HepG2 (cell line): Measurements from ENCODE around the gene TMEM250. TPM values are rescaled to one million over a fixed set of nuclear protein-coding genes. Genes with fewer than 3 reads are reported as not detected.

Experiments
- ATAC-seq: fragments of 200-7000 bp; cut with Tn5 transposase; 3 replicates; pipeline ENCODE4 v1.9.1; 2020; ENCODE audit warnings: mild to moderate bottlenecking, moderate library complexity
- BruUV-seq: library from RNA; stranded (reverse); fragments of 400-500 nt; replicated peaks from 2 replicates; lab custom pipeline; 2021; lab: Mats Ljungman, UMichigan
- CTCF ChIA-PET: fragments of 300-600 bp; formaldehyde crosslinking; extraction: SDS; loops from one replicate; lab custom pipeline; 2021; ENCODE audit warnings: low total read pairs, inconsistent platforms, low intra/inter-chr PET ratio; lab: Yijun Ruan, JAX
- POLR2A ChIA-PET: fragments of 350-600 bp; sonication (Branson Sonifier 250); formaldehyde crosslinking; loops from one replicate; lab custom pipeline; 2020; ENCODE audit warnings: antibody characterized with exemption, inconsistent platforms; lab: Yijun Ruan, JAX
- DNase-seq: peaks from one replicate; pipeline ENCODE4 v3.0.0-alpha.2; 2015; ENCODE audit warnings: low spot score
- FAIRE-seq: peaks from 3 replicates; lab custom pipeline; 2011; peaks lifted over from hg19 to GRCh38; lab: Jason Lieb, UNC
- H2AFZ ChIP-seq: one replicate; pipeline ENCODE4 v1.6.1; 2011; ENCODE audit warnings: low read length, inconsistent platforms
- H3K27ac ChIP-seq: fragments of 300-600 bp; 3 replicates; pipeline ENCODE4 v1.8.0; 2011; ENCODE audit warnings: mixed run types, mild to moderate bottlenecking, mixed read lengths, low read length, inconsistent platforms; ENCODE audit not compliant: insufficient read depth; ENCODE audit errors: extremely low read length
- H3K27me3 ChIP-seq, 2 experiments: fragments of 200-600 bp in 1 of 2; 2 replicates in 1 of 2; 3 replicates in 1 of 2; pipeline versions ENCODE4 v1.6.0 to v1.8.0; 2011; ENCODE audit warnings: low read length in 2 of 2, mild to moderate bottlenecking in 2 of 2, moderate library complexity in 2 of 2, inconsistent platforms in 1 of 2; ENCODE audit not compliant: insufficient read depth in 2 of 2, control insufficient read depth in 1 of 2
- H3K36me3 ChIP-seq, 2 experiments: fragments of 200-600 bp in 1 of 2; replicated peaks in 1 of 2; 2 replicates in 1 of 2; 3 replicates in 1 of 2; pipeline versions ENCODE4 v1.5.1 to v1.8.0; 2011; ENCODE audit warnings: low read length in 2 of 2, inconsistent platforms in 1 of 2; ENCODE audit not compliant: insufficient read depth in 2 of 2, control insufficient read depth in 1 of 2
- H3K4me1 ChIP-seq: 2 replicates; pipeline ENCODE4 v1.5.1; 2012; ENCODE audit warnings: low read length, inconsistent platforms; ENCODE audit not compliant: insufficient read depth
- H3K4me2 ChIP-seq: 2 replicates; pipeline ENCODE4 v1.6.0; 2011; ENCODE audit warnings: low read depth, low read length, inconsistent platforms
- H3K4me3 ChIP-seq, 3 experiments: fragments of 200-600 bp in 1 of 3; sonication (generic), shearing (Covaris generic) in 1 of 3; replicated peaks in 1 of 3; 2 replicates each; pipeline ENCODE4 v1.5.1; 2011 to 2016; ENCODE audit warnings: low read length in 3 of 3, inconsistent platforms in 2 of 3, low read depth in 2 of 3, mild to moderate bottlenecking in 2 of 3, control low read depth in 1 of 3, mixed read lengths in 1 of 3; ENCODE audit not compliant: insufficient read depth in 1 of 3
- H3K79me2 ChIP-seq: one replicate; pipeline ENCODE4 v1.6.1; 2011; ENCODE audit warnings: low read length, inconsistent platforms; ENCODE audit not compliant: insufficient read depth
- H3K9ac ChIP-seq: 2 replicates; pipeline ENCODE4 v1.6.0; 2011; ENCODE audit warnings: mild to moderate bottlenecking, low read depth, low read length, inconsistent platforms; ENCODE audit not compliant: insufficient read depth
- H3K9me3 ChIP-seq: 2 replicates; pipeline ENCODE4 v1.5.1; 2012; ENCODE audit warnings: mild to moderate bottlenecking, low read length
- H4K20me1 ChIP-seq: 2 replicates; pipeline ENCODE4 v1.6.0; 2011; ENCODE audit warnings: inconsistent platforms, mild to moderate bottlenecking, low read length, moderate library complexity; ENCODE audit not compliant: insufficient read depth
- AKAP8 ChIP-seq: sonication (generic); formaldehyde crosslinking; IDR thresholded peaks from 2 replicates; pipeline ENCODE4 v1.5.1; 2020; ENCODE audit warnings: mild to moderate bottlenecking, missing genetic modification reagents
- KDM1A ChIP-seq: IDR thresholded peaks from 2 replicates; pipeline ENCODE4 v1.6.1; 2016; ENCODE audit warnings: missing compliant biosample characterization
- TSC22D2 ChIP-seq: sonication (generic); formaldehyde crosslinking; IDR thresholded peaks from 2 replicates; pipeline ENCODE4 v1.5.1; 2020; ENCODE audit warnings: missing genetic modification reagents, mild to moderate bottlenecking, borderline replicate concordance
- U2AF2 ChIP-seq: fragments of 200-400 bp; formaldehyde crosslinking; IDR thresholded peaks from 2 replicates; pipeline ENCODE4 v1.6.1; 2017; ENCODE audit warnings: low read depth, mild to moderate bottlenecking, low read length
- ZKSCAN8 ChIP-seq: IDR thresholded peaks from 2 replicates; pipeline ENCODE4 v1.6.1; 2016; ENCODE audit warnings: borderline replicate concordance, missing genetic modification reagents, missing compliant biosample characterization
- ZNF629 ChIP-seq: sonication (generic); formaldehyde crosslinking; conservative IDR thresholded peaks from 2 replicates; pipeline ENCODE4 v1.5.0; 2020; ENCODE audit warnings: missing genetic modification reagents
- ZNF768 ChIP-seq: sonication (generic); formaldehyde crosslinking; IDR thresholded peaks from 2 replicates; pipeline ENCODE4 v1.4.0; 2020; ENCODE audit warnings: missing genetic modification reagents
- WGBS: methylation state at CpG from one replicate; pipeline ENCODE4 v1.1.6; 2017; ENCODE audit warnings: low lambda C conversion rate; 5-methylcytosine and 5-hydroxymethylcytosine counted together
- in situ Hi-C: cut with HindIII; loops from 2 replicates; pipeline ENCODE4 v1.10.0; 2017; ENCODE audit warnings: low pct_unique_long_range_greater_than_20kb; ENCODE audit not compliant: extremely low pct_ligation_motif_present
- intact Hi-C: fragments of 100-400 bp; cut with micrococcal nuclease; formaldehyde crosslinking; loops from one replicate; pipeline ENCODE4 v1.10.0; 2022; ENCODE audit not compliant: unreplicated experiment
- polyA plus RNA-seq, 8 experiments: library from polyadenylated mRNA; depleted of rRNA in 3 of 8; stranded (reverse) in 7 of 8; unstranded in 1 of 8; fragments of >200 nt; fragmentation: Illumina TruSeq in 4 of 8; extraction: Trizol in 4 of 8; gene quantifications; 2 replicates each; pipeline versions ENCODE4 v1.2.1 to v1.2.3, GENCODE V29; 2011 to 2016; ENCODE audit warnings: low read depth in 4 of 8, missing spikeins in 1 of 8, mixed read lengths in 1 of 8; ENCODE audit not compliant: insufficient read depth in 1 of 8
- total RNA-seq, 5 experiments: library from RNA; depleted of rRNA; stranded (reverse); fragments of >200 nt; fragmentation: Illumina TruSeq; extraction: Trizol; gene quantifications; 2 replicates each; pipeline ENCODE4 v1.2.3, GENCODE V29; 2016; ENCODE audit warnings: low read depth in 1 of 5
- TF ChIP-seq, protein P1 (sequence below): IDR thresholded peaks from 2 replicates; pipeline ENCODE4 v1.6.1; 2016; ENCODE audit warnings: missing compliant biosample characterization, missing genetic modification reagents, borderline replicate concordance
- TF ChIP-seq, protein P2 (sequence below): sonication (generic); formaldehyde crosslinking; IDR thresholded peaks from 2 replicates; pipeline ENCODE4 v1.8.0; 2022; ENCODE audit warnings: mild to moderate bottlenecking, missing genetic modification reagents; ENCODE audit not compliant: insufficient replicate concordance

Gene TMEM250
- total and polyA plus RNA-seq, 2 of the 13 experiments (the other 11 are each of a cell fraction or from before 2014, with no cell fraction given), result 5.5 to 13.9 TPM

DNA sequence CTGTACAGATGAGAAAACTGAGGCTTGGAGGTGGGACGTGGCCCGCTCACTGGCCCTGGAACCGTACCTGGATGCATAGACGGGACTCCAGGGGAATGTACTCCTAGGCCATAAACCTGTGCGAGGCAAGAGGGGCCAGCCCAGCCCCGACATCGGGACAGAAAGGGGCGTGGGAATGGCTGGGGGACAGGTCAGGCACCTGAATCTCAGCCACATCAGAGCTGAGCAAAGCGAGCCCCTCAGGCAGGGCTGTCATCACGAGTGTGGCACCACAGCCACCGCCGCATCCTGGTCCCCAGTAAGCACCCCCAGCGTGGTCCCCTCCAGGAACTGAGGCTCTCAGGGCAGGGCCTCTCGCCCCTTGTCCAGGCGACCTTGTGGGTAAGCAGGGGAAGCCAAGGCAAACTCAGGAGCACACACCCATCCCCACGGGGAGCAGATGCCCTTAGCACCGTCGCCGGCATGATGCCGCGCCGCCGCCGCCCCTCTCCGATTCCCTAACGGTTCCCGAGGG lies 40.1 kb downstream of the TMEM250 start:
- no peaks in the 10 kb centered on the region for H3K9me3 ChIP-seq
- TF ChIP-seq AKAP8 (CRISPR knock-in tag) (0 out of 2 replicates have a peak, but pooled peaks have one; percentile 23), ZNF629 (CRISPR knock-in tag) (peak; percentile 58), KDM1A (CRISPR knock-in tag) (no peak)
- TF ChIP-seq, all 625 proteins: peak for 2
- intact Hi-C loops, result no loop called here
- Histone ChIP-seq H3K4me2 (no peak overlapping the region), H3K9ac (no peak overlapping the region), H4K20me1 (peaks cover 12% of the 10 kb centered on the region; the same call in 1 of the 2 replicates), H3K27ac (no peak overlapping the region), H3K27me3 (no peaks in the 10 kb centered on the region), H3K36me3 (peaks cover 8 to 16% of the 10 kb centered on the region in 2 experiments; a peak in 4 of 5 replicates), H3K4me3 (no peak overlapping the region), H3K4me1 (no peaks in the 10 kb centered on the region), H2AFZ (no peak overlapping the region), H3K79me2 (peaks cover 57% of the 10 kb centered on the region)
- FAIRE-seq (no peak), ATAC-seq (no peak), DNase-seq (no peak)
- ChIA-PET CTCF (no interaction called here), POLR2A (no interaction called here)
- in situ Hi-C loops, result no loop called here
- 96% methylated on average over 20 of the region's 27 CpGs for WGBS
- no TSS peak for BruUV-seq

DNA sequence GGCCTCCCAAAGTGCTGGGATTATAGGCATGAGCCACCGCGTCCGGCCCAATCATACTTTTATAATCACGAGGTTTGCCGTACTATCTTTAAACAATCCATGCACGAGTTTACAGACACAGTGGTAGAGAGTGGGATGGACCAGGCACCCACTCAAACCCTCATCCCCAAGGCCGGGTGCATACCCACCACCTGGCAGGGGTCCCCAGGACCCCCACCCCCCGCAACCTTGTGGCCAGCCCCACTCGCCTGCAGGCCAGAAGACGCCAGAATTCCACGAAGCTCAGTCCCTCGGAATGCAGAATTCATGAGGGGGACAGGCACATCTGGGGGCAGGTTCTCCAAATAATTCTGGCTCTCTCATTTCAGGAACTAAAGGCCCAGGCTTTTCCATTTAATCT lies 40.7 kb downstream of the TMEM250 start:
- Histone ChIP-seq H3K4me2 (no peak overlapping the region), H4K20me1 (peaks cover 12% of the 10 kb centered on the region; the same call in 1 of the 2 replicates), H3K27me3 (no peaks in the 10 kb centered on the region), H3K9ac (no peak overlapping the region), H3K4me3 (no peak overlapping the region), H3K79me2 (peaks cover 57% of the 10 kb centered on the region), H3K36me3 (peaks cover 8 to 13% of the 10 kb centered on the region in 2 experiments; a peak in 4 of 5 replicates), H2AFZ (no peak overlapping the region), H3K4me1 (no peaks in the 10 kb centered on the region), H3K9me3 (no peaks in the 10 kb centered on the region), H3K27ac (no peak overlapping the region)
- in situ Hi-C loops, result no loop called here
- no peak for DNase-seq
- ATAC-seq, result no peak
- WGBS, result 96% methylated on average over 8 of the region's 12 CpGs
- POLR2A ChIA-PET, result no interaction called here
- no peak for FAIRE-seq
- BruUV-seq, result no TSS peak
- intact Hi-C loops, result no loop called here
- CTCF ChIA-PET, result no interaction called here
- TF ChIP-seq TSC22D2 (CRISPR knock-in tag) (no peak), U2AF2 (no peak), ZNF768 (no peak), ZKSCAN8 (no peak)
- TF ChIP-seq, protein P1, sequence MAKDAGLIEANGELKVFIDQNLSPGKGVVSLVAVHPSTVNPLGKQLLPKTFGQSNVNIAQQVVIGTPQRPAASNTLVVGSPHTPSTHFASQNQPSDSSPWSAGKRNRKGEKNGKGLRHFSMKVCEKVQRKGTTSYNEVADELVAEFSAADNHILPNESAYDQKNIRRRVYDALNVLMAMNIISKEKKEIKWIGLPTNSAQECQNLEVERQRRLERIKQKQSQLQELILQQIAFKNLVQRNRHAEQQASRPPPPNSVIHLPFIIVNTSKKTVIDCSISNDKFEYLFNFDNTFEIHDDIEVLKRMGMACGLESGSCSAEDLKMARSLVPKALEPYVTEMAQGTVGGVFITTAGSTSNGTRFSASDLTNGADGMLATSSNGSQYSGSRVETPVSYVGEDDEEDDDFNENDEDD, result no peak
- TF ChIP-seq, protein P2, sequence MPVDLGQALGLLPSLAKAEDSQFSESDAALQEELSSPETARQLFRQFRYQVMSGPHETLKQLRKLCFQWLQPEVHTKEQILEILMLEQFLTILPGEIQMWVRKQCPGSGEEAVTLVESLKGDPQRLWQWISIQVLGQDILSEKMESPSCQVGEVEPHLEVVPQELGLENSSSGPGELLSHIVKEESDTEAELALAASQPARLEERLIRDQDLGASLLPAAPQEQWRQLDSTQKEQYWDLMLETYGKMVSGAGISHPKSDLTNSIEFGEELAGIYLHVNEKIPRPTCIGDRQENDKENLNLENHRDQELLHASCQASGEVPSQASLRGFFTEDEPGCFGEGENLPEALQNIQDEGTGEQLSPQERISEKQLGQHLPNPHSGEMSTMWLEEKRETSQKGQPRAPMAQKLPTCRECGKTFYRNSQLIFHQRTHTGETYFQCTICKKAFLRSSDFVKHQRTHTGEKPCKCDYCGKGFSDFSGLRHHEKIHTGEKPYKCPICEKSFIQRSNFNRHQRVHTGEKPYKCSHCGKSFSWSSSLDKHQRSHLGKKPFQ (CRISPR knock-in tag), result no peak
